Panc1 (cell line): ENCODE measurements around the gene MET. TPM values are rescaled to one million over a fixed set of nuclear protein-coding genes. Genes with fewer than 3 reads are reported as not detected.

Experiments
- ATAC-seq: fragments of 200-7000 bp; cut with Tn5 transposase; 2 replicates; pipeline ENCODE4 v1.9.1; 2020; ENCODE audit warnings: mild to moderate bottlenecking, moderate library complexity
- BruUV-seq: library from RNA; stranded (reverse); fragments of 400-500 nt; replicated peaks from 2 replicates; lab custom pipeline; 2021; lab: Mats Ljungman, UMichigan
- CTCF ChIA-PET: fragments of 300-600 bp; sonication (Branson Sonifier 250); formaldehyde crosslinking; loops from one replicate; lab custom pipeline; 2022; ENCODE audit warnings: antibody characterized with exemption; lab: Charles Lee
- POLR2A ChIA-PET: fragments of 300-600 bp; sonication (Branson Sonifier 250); formaldehyde crosslinking; loops from one replicate; lab custom pipeline; 2022; ENCODE audit warnings: antibody characterized with exemption; lab: Charles Lee
- DNase-seq: peaks from one replicate; pipeline ENCODE4 v3.0.0-alpha.2; 2010; ENCODE audit warnings: low read depth, low spot score
- H3K27ac ChIP-seq: 2 replicates; pipeline ENCODE4 v1.5.1; 2011; ENCODE audit warnings: mild to moderate bottlenecking, low read length, inconsistent platforms
- H3K27me3 ChIP-seq: fragments of 200-500 bp; sonication (Bioruptor generic); 2 replicates; pipeline ENCODE4 v1.6.0; 2014; ENCODE audit warnings: low read length, inconsistent platforms; ENCODE audit not compliant: control insufficient read depth, insufficient read depth
- H3K36me3 ChIP-seq: fragments of 200-500 bp; sonication (Bioruptor generic); 2 replicates; pipeline ENCODE4 v1.5.1; 2014; ENCODE audit warnings: inconsistent platforms, mild to moderate bottlenecking, low read length, moderate library complexity; ENCODE audit not compliant: control insufficient read depth, insufficient read depth
- H3K4me1 ChIP-seq: 2 replicates; pipeline ENCODE4 v1.5.1; 2011; ENCODE audit warnings: inconsistent platforms, mild to moderate bottlenecking, low read length, moderate library complexity; ENCODE audit not compliant: control insufficient read depth, insufficient read depth
- H3K4me3 ChIP-seq, 2 experiments: 2 replicates each; pipeline ENCODE4 v1.5.1; 2011 to 2012; ENCODE audit warnings: low read depth in 2 of 2, low read length in 2 of 2, mild to moderate bottlenecking in 2 of 2, inconsistent platforms in 1 of 2, moderate library complexity in 1 of 2
- H3K9me3 ChIP-seq: fragments of 200-500 bp; sonication (Bioruptor generic); 2 replicates; pipeline ENCODE4 v1.5.1; 2014; ENCODE audit warnings: low read depth, mild to moderate bottlenecking, inconsistent platforms, low read length, moderate library complexity; ENCODE audit not compliant: control insufficient read depth, insufficient read depth
- CTCF ChIP-seq: fragments of 450-650 bp; IDR thresholded peaks from 2 replicates; pipeline ENCODE4 v1.5.1; 2017; ENCODE audit warnings: mild to moderate bottlenecking
- POLR2AphosphoS5 ChIP-seq: IDR thresholded peaks from 2 replicates; pipeline ENCODE4 v1.6.1; 2012; ENCODE audit warnings: mild to moderate bottlenecking, low read depth, low read length, moderate library complexity
- REST ChIP-seq, 2 experiments: IDR thresholded peaks; 2 replicates each; pipeline ENCODE4 v1.6.1; 2011 to 2012; ENCODE audit warnings: low read depth in 2 of 2, control low read depth in 1 of 2, low read length in 1 of 2, mild to moderate bottlenecking in 1 of 2, moderate library complexity in 1 of 2; ENCODE audit not compliant: insufficient read depth in 1 of 2
- SIN3A ChIP-seq: IDR thresholded peaks from 2 replicates; pipeline ENCODE4 v1.6.1; 2012; ENCODE audit warnings: low read depth, mild to moderate bottlenecking, low read length, moderate library complexity, borderline replicate concordance; ENCODE audit not compliant: insufficient read depth
- TCF7L2 ChIP-seq: IDR thresholded peaks from 2 replicates; pipeline ENCODE4 v1.6.1; 2011; ENCODE audit warnings: mild to moderate bottlenecking, low read depth, low read length, inconsistent platforms
- in situ Hi-C: cut with HindIII; loops from 2 replicates; pipeline ENCODE4 v1.10.0; 2016; ENCODE audit warnings: low sequenced_read_pairs, low pct_unique_long_range_greater_than_20kb
- intact Hi-C: fragments of 100-400 bp; cut with micrococcal nuclease; formaldehyde crosslinking; loops from one replicate; pipeline ENCODE4 v1.10.0; 2022; ENCODE audit not compliant: unreplicated experiment
- total RNA-seq: library from RNA; stranded (reverse); gene quantifications from one replicate; pipeline ENCODE4 v1.2.1, GENCODE V29; 2021; ENCODE audit not compliant: unreplicated experiment

MET gene
- total RNA-seq, 1 experiment from 2014 or later, result 103 TPM

GRCh38 chr7:116630932-116631671, 40.9 kb upstream of the MET start:
- DNase-seq (peak; percentile 93), ATAC-seq (peak; percentile 93)
- Histone ChIP-seq H3K27ac (peak overlapping the region; percentile 90), H3K4me1 (peaks cover 50% of the 10 kb centered on the region), H3K9me3 (no peaks in the 10 kb centered on the region), H3K4me3 (peak overlapping the region; percentile 2 to 42; a peak in 2 of 4 replicates), H3K36me3 (no peaks in the 10 kb centered on the region), H3K27me3 (no peaks in the 10 kb centered on the region)
- POLR2A ChIA-PET, result interaction anchor here (1.1 kb wide), 2 partner anchors 11 to 104 kb away, joined by 3 to 5 read pairs; no protein-coding TSS in a partner anchor
- in situ Hi-C loops (no loop called here), intact Hi-C loops (no loop called here)
- no peak for TF ChIP-seq POLR2AphosphoS5
- no peak for TF ChIP-seq REST (IDR thresholded peaks at IDR 0.05; ENCODE audit: insufficient read depth in 1 of 2, low read depth in 2 of 2, low read length in 1 of 2)
- no peak for TF ChIP-seq CTCF
- TF ChIP-seq TCF7L2, result 0 out of 2 replicates have a peak, but pooled peaks have one; percentile 22
- TF ChIP-seq SIN3A, result no peak
- CTCF ChIA-PET, result no interaction called here
- BruUV-seq, result no TSS peak

- no peaks in the 10 kb centered on the region for H3K36me3 ChIP-seq
- DNase-seq (no peak), ATAC-seq (no peak)
- POLR2A ChIA-PET, result interaction anchor here (1.1 kb wide), 1 partner anchor 12 kb away, joined by 3 read pairs; no protein-coding TSS in a partner anchor
- peak overlapping the region; percentile 90 for H3K27ac ChIP-seq
- H3K4me1 ChIP-seq, result peaks cover 50% of the 10 kb centered on the region
- CTCF ChIA-PET, result no interaction called here
- no peak overlapping the region for H3K4me3 ChIP-seq
- no peak for TF ChIP-seq SIN3A
- TF ChIP-seq REST (IDR thresholded peaks at IDR 0.05; ENCODE audit: insufficient read depth in 1 of 2, low read depth in 2 of 2, low read length in 1 of 2), result no peak
- TF ChIP-seq TCF7L2, result no peak
- no peak for TF ChIP-seq CTCF
- TF ChIP-seq POLR2AphosphoS5, result no peak
- in situ Hi-C loops (no loop called here), intact Hi-C loops (no loop called here)
- H3K9me3 ChIP-seq, result no peaks in the 10 kb centered on the region
- H3K27me3 ChIP-seq, result no peaks in the 10 kb centered on the region
- no TSS peak for BruUV-seq
These were observed 40.3 kb upstream of the MET start for GRCh38 chr7:116631676-116632075.
